Body of pancreas (tissue), 4 donors: ENCODE measurements around the gene PPP3R1.

Source experiments
- POLR2A ChIP-seq, 3 donors: fragments of 450-650 bp; IDR thresholded peaks; one replicate each; pipeline ENCODE4 v1.6.1; 2016; ENCODE audit warnings: antibody characterized with exemption in 3 of 3, mild to moderate bottlenecking in 2 of 3
- TF ChIP-seq, protein P1 (sequence below), 7 experiments: fragments of 450-650 bp in 4 of 7; fragments of 200-600 bp in 3 of 7; sonication (generic) in 3 of 7; IDR thresholded peaks; one replicate each; pipeline ENCODE4 v1.5.1; 2016 to 2019; ENCODE audit warnings: antibody characterized with exemption in 7 of 7

DNA sequence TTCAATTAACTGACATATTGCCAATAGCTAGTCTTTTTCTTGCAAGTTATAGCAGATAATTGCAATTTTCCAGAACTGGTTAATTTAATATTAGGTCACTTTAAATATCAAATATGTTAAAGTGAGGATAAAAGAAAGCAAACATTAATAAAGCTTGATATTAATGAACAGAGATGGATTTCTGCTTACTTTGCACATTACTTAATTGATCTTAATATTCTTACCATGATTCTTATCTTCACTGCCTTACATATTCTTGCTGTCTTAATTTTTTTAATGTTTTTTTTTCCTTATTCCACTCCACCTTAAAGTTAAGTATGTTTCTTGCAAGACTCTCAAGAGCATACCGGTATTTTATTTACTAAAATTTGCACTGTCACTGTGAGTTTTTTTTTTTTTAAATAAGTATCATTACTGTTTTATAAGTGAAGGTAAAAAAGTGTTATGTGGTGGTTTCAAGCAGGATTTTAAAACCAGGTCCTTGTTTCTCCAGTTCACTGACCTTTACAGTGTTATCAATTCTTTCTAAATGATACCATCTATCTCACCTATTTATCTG, 33.9 kb downstream of the PPP3R1 start:
- TF ChIP-seq, protein P1, sequence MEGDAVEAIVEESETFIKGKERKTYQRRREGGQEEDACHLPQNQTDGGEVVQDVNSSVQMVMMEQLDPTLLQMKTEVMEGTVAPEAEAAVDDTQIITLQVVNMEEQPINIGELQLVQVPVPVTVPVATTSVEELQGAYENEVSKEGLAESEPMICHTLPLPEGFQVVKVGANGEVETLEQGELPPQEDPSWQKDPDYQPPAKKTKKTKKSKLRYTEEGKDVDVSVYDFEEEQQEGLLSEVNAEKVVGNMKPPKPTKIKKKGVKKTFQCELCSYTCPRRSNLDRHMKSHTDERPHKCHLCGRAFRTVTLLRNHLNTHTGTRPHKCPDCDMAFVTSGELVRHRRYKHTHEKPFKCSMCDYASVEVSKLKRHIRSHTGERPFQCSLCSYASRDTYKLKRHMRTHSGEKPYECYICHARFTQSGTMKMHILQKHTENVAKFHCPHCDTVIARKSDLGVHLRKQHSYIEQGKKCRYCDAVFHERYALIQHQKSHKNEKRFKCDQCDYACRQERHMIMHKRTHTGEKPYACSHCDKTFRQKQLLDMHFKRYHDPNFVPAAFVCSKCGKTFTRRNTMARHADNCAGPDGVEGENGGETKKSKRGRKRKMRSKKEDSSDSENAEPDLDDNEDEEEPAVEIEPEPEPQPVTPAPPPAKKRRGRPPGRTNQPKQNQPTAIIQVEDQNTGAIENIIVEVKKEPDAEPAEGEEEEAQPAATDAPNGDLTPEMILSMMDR (IDR thresholded peaks at IDR 0.05) = no peak
- TF ChIP-seq POLR2A (IDR thresholded peaks at IDR 0.05) = no peak
